Body of pancreas (tissue), 4 donors: ENCODE measurements around the gene LRRN3.

Experiments used
- POLR2A ChIP-seq, 3 donors: fragments of 450-650 bp; IDR thresholded peaks; one replicate each; pipeline ENCODE4 v1.6.1; 2016; ENCODE audit warnings: antibody characterized with exemption in 3 of 3, mild to moderate bottlenecking in 2 of 3
- TF ChIP-seq, protein P1 (sequence below), 7 experiments: fragments of 450-650 bp in 4 of 7; fragments of 200-600 bp in 3 of 7; sonication (generic) in 3 of 7; IDR thresholded peaks; one replicate each; pipeline ENCODE4 v1.5.1; 2016 to 2019; ENCODE audit warnings: antibody characterized with exemption in 7 of 7

DNA sequence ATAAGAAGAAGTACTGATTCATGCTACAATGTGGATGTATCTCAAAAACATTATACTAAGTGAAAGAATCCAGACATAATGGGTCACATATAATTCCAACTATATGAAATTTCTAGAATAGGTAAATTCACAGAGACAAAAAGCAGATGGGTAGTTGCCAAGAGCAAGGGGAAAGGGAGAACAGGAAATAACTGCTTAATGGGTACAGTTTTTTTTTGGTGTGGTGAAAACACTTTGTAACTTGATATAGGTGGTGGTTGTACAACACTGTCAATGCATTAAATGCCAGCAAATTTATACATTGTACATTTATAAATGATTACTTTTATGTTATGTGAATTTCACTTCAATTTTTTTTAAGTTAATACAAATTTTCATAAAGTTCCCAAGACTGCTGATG, 19.4 kb upstream of the LRRN3 start:
- no peak for TF ChIP-seq POLR2A (IDR thresholded peaks at IDR 0.05)
- TF ChIP-seq, protein P1, sequence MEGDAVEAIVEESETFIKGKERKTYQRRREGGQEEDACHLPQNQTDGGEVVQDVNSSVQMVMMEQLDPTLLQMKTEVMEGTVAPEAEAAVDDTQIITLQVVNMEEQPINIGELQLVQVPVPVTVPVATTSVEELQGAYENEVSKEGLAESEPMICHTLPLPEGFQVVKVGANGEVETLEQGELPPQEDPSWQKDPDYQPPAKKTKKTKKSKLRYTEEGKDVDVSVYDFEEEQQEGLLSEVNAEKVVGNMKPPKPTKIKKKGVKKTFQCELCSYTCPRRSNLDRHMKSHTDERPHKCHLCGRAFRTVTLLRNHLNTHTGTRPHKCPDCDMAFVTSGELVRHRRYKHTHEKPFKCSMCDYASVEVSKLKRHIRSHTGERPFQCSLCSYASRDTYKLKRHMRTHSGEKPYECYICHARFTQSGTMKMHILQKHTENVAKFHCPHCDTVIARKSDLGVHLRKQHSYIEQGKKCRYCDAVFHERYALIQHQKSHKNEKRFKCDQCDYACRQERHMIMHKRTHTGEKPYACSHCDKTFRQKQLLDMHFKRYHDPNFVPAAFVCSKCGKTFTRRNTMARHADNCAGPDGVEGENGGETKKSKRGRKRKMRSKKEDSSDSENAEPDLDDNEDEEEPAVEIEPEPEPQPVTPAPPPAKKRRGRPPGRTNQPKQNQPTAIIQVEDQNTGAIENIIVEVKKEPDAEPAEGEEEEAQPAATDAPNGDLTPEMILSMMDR (IDR thresholded peaks at IDR 0.05), result no peak
